K562 (cell line): ENCODE data around the gene PITPNM3. TPM values are rescaled to one million over a fixed set of nuclear protein-coding genes. Genes with fewer than 3 reads are reported as not detected.

ENCODE experiments used
- ATAC-seq: fragments of 200-7000 bp; cut with Tn5 transposase; 3 replicates; pipeline ENCODE4 v1.9.1; 2020; ENCODE audit warnings: moderate library complexity
- BruUV-seq: library from RNA; stranded (reverse); fragments of 400-500 nt; replicated peaks from 2 replicates; lab custom pipeline; 2021; lab: Mats Ljungman, UMichigan
- CTCF ChIA-PET: fragments of 300-600 bp; formaldehyde crosslinking; extraction: SDS; loops from one replicate; lab custom pipeline; 2021; ENCODE audit warnings: low intra/inter-chr PET ratio; lab: Yijun Ruan, JAX
- POLR2A ChIA-PET: fragments of 300-600, 350-650 bp; sonication (Branson Sonifier 250); formaldehyde crosslinking; extraction: SDS; loops from one replicate; lab custom pipeline; 2021; ENCODE audit warnings: antibody characterized with exemption, inconsistent platforms; lab: Yijun Ruan, JAX
- DNase-seq, 4 experiments: peaks; one replicate each; pipeline versions ENCODE4 v3.0.0 to v3.0.0-alpha.2; 2011 to 2018; ENCODE audit warnings: low spot score in 3 of 4, mixed read lengths in 3 of 4; ENCODE audit errors: extremely low read depth in 1 of 4
- FAIRE-seq: peaks from 2 replicates; lab custom pipeline; 2011; peaks lifted over from hg19 to GRCh38; lab: Jason Lieb, UNC
- H2AFZ ChIP-seq: 2 replicates; pipeline ENCODE4 v1.6.0; 2011; ENCODE audit warnings: low read depth, low read length, control low read depth, inconsistent platforms
- H3K27ac ChIP-seq: fragments of 200-600 bp; 3 replicates; pipeline ENCODE4 v1.8.0; 2011; ENCODE audit warnings: low read depth, mild to moderate bottlenecking, control low read depth, inconsistent platforms, low read length, moderate library complexity, mixed read lengths; ENCODE audit errors: extremely low read depth
- H3K27me3 ChIP-seq, 2 experiments: fragments of 300-600 bp in 1 of 2; 2 replicates in 1 of 2; 3 replicates in 1 of 2; pipeline versions ENCODE4 v1.6.0 to v1.8.0; 2011; ENCODE audit warnings: inconsistent platforms in 2 of 2, low read length in 2 of 2, mild to moderate bottlenecking in 1 of 2, mixed read lengths in 1 of 2, moderate library complexity in 1 of 2; ENCODE audit not compliant: control insufficient read depth in 2 of 2, insufficient read depth in 2 of 2
- H3K36me3 ChIP-seq: fragments of 300-600 bp; 3 replicates; pipeline ENCODE4 v1.8.0; 2011; ENCODE audit warnings: mild to moderate bottlenecking, low read length, inconsistent platforms; ENCODE audit not compliant: control insufficient read depth, insufficient read depth
- H3K4me1 ChIP-seq, 2 experiments: fragments of 200-600 bp in 1 of 2; replicated peaks in 1 of 2; 2 replicates in 1 of 2; 3 replicates in 1 of 2; pipeline versions ENCODE4 v1.5.1 to v1.8.0; 2011; ENCODE audit warnings: inconsistent platforms in 2 of 2, low read length in 2 of 2, mild to moderate bottlenecking in 1 of 2, mixed read lengths in 1 of 2, moderate library complexity in 1 of 2; ENCODE audit not compliant: control insufficient read depth in 2 of 2, insufficient read depth in 2 of 2
- H3K4me2 ChIP-seq: 2 replicates; pipeline ENCODE4 v1.6.1; 2011; ENCODE audit warnings: low read length, control low read depth, inconsistent platforms, mixed read lengths; ENCODE audit not compliant: insufficient read depth
- H3K4me3 ChIP-seq: fragments of 200-600 bp; sonication (generic), shearing (Covaris generic); 2 replicates; pipeline ENCODE4 v1.5.1; 2016; ENCODE audit warnings: control low read depth, inconsistent platforms
- H3K79me2 ChIP-seq: fragments of 200-600 bp; 3 replicates; pipeline ENCODE4 v1.8.0; 2011; ENCODE audit warnings: low read length, inconsistent platforms; ENCODE audit not compliant: control insufficient read depth, insufficient read depth
- H3K9ac ChIP-seq, 2 experiments: 2 replicates each; pipeline versions ENCODE4 v1.6.0 to v1.6.1; 2011; ENCODE audit warnings: low read depth in 2 of 2, low read length in 2 of 2, control low read depth in 1 of 2, inconsistent platforms in 1 of 2, mild to moderate bottlenecking in 1 of 2, mixed read lengths in 1 of 2; ENCODE audit not compliant: insufficient read depth in 1 of 2
- H3K9me1 ChIP-seq: one replicate; pipeline ENCODE4 v1.6.0; 2011; ENCODE audit warnings: inconsistent platforms, mild to moderate bottlenecking, low read length, moderate library complexity; ENCODE audit not compliant: control insufficient read depth, insufficient read depth
- H3K9me3 ChIP-seq: replicated peaks from 2 replicates; pipeline ENCODE4 v1.5.1; 2011; ENCODE audit warnings: low read depth, low read length, inconsistent platforms; ENCODE audit not compliant: control insufficient read depth, insufficient read depth
- H4K20me1 ChIP-seq: replicated peaks from 2 replicates; pipeline ENCODE4 v1.6.1; 2011; ENCODE audit warnings: low read length, inconsistent platforms, mixed read lengths; ENCODE audit not compliant: control insufficient read depth, insufficient read depth
- BRCA1 ChIP-seq, 2 experiments: fragments of 450-650 bp in 1 of 2; sonication (generic) in 1 of 2; formaldehyde crosslinking in 1 of 2; IDR thresholded peaks; 2 replicates each; pipeline versions ENCODE4 v1.5.0 to v1.6.1; 2017 to 2020; ENCODE audit warnings: mild to moderate bottlenecking in 1 of 2, missing genetic modification reagents in 1 of 2
- GTF3C2 ChIP-seq: IDR thresholded peaks from 3 replicates; pipeline ENCODE4 v1.6.1; 2011; ENCODE audit warnings: borderline replicate concordance, mild to moderate bottlenecking, moderate library complexity; ENCODE audit not compliant: insufficient read length; ENCODE audit errors: extremely low read depth
- NR1H2 ChIP-seq: sonication (generic); formaldehyde crosslinking; IDR thresholded peaks from 2 replicates; pipeline ENCODE4 v1.4.0; 2020; ENCODE audit warnings: mild to moderate bottlenecking, missing genetic modification reagents
- NR2F6 ChIP-seq: fragments of 450-650 bp; formaldehyde crosslinking; IDR thresholded peaks from 2 replicates; pipeline ENCODE4 v1.4.0; 2020; ENCODE audit warnings: mild to moderate bottlenecking
- ZNF133 ChIP-seq: fragments of 250-450 bp; sonication (Bioruptor Pico); IDR thresholded peaks from 2 replicates; pipeline ENCODE4 v1.4.0; 2020; ENCODE audit warnings: mild to moderate bottlenecking
- WGBS: fragments of 100-300 bp; shearing (Covaris generic); methylation state at CpG from one replicate; pipeline ENCODE4 v1.1.6; 2016; ENCODE audit warnings: low coverage, mixed read lengths; ENCODE audit not compliant: insufficient coverage; ENCODE audit errors: missing lambda C conversion rate; 5-methylcytosine and 5-hydroxymethylcytosine counted together
- in situ Hi-C: fragments of 300-500 bp; cut with MboI; formaldehyde crosslinking; loops from 4 replicates; pipeline ENCODE4 v1.15.0; 2018; ENCODE audit warnings: inconsistent platforms, mixed read lengths
- intact Hi-C: fragments of 100-400 bp; cut with micrococcal nuclease; formaldehyde crosslinking; loops from 2 replicates; pipeline ENCODE4 v1.14.2; 2022
- polyA plus RNA-seq, 8 experiments: library from polyadenylated mRNA; depleted of rRNA in 4 of 8; stranded (reverse) in 5 of 8; unstranded in 3 of 8; fragments of >200 nt; fragmentation: Nextera tagmentation in 2 of 8; fragmentation: Illumina TruSeq in 1 of 8; extraction: Ambion mirVana in 2 of 8; extraction: Trizol in 1 of 8; gene quantifications; 2 replicates each; pipeline versions ENCODE4 v1.2.1 to v1.2.3, GENCODE V29; 2011 to 2014; ENCODE audit warnings: inconsistent platforms in 1 of 8, missing spikeins in 1 of 8
- total RNA-seq, 7 experiments: library from RNA; depleted of rRNA in 6 of 7; stranded (reverse); fragments of >200 nt in 6 of 7; fragmentation: Illumina TruSeq in 2 of 7; extraction: Trizol in 2 of 7; gene quantifications; 2 replicates each; pipeline versions ENCODE4 v1.2.1 to v1.2.3, GENCODE V29; 2011 to 2021; ENCODE audit warnings: low replicate concordance in 1 of 7
- TF ChIP-seq, protein P1 (sequence below): fragments of 450-650 bp; IDR thresholded peaks from 2 replicates; pipeline ENCODE4 v1.6.1; 2018; ENCODE audit not compliant: partially characterized antibody
- TF ChIP-seq, protein P2 (sequence below): sonication (generic); formaldehyde crosslinking; IDR thresholded peaks from 2 replicates; pipeline ENCODE4 v1.8.0; 2022; ENCODE audit warnings: mild to moderate bottlenecking, missing genetic modification reagents

The PITPNM3 gene
- total and polyA plus RNA-seq, 9 of the 15 experiments (the other 6 are each of a cell fraction or from before 2014, with no cell fraction given): 0.14 to 0.38 (median 0.22) TPM; not detected in 2

GRCh38 chr17:6532441-6532885 lies 23.9 kb downstream of the PITPNM3 start:
- Histone ChIP-seq H2AFZ (no peak overlapping the region), H3K27me3 (peaks cover 0 to 15% of the 10 kb centered on the region in 2 experiments; a peak in 1 of 5 replicates), H3K9ac (no peak overlapping the region), H3K9me3 (no peaks in the 10 kb centered on the region), H3K4me3 (no peak overlapping the region), H3K79me2 (no peaks in the 10 kb centered on the region), H4K20me1 (no peaks in the 10 kb centered on the region), H3K27ac (no peak overlapping the region), H3K36me3 (no peaks in the 10 kb centered on the region), H3K4me2 (no peak overlapping the region), H3K4me1 (no peaks in the 10 kb centered on the region), H3K9me1 (no peaks in the 10 kb centered on the region)
- ChIA-PET CTCF (no interaction called here), POLR2A (no interaction called here)
- no TSS peak for BruUV-seq
- intact Hi-C loops (no loop called here), in situ Hi-C loops (no loop called here)
- ATAC-seq (no peak), DNase-seq (no peak), FAIRE-seq (no peak)
- 3% methylated on average over 5 of the region's 5 CpGs for WGBS
- TF ChIP-seq BRCA1 (IDR thresholded peaks at IDR 0.05): no peak
- TF ChIP-seq BRCA1 (CRISPR knock-in tag; IDR thresholded peaks at IDR 0.05): no peak
- TF ChIP-seq, protein P1, sequence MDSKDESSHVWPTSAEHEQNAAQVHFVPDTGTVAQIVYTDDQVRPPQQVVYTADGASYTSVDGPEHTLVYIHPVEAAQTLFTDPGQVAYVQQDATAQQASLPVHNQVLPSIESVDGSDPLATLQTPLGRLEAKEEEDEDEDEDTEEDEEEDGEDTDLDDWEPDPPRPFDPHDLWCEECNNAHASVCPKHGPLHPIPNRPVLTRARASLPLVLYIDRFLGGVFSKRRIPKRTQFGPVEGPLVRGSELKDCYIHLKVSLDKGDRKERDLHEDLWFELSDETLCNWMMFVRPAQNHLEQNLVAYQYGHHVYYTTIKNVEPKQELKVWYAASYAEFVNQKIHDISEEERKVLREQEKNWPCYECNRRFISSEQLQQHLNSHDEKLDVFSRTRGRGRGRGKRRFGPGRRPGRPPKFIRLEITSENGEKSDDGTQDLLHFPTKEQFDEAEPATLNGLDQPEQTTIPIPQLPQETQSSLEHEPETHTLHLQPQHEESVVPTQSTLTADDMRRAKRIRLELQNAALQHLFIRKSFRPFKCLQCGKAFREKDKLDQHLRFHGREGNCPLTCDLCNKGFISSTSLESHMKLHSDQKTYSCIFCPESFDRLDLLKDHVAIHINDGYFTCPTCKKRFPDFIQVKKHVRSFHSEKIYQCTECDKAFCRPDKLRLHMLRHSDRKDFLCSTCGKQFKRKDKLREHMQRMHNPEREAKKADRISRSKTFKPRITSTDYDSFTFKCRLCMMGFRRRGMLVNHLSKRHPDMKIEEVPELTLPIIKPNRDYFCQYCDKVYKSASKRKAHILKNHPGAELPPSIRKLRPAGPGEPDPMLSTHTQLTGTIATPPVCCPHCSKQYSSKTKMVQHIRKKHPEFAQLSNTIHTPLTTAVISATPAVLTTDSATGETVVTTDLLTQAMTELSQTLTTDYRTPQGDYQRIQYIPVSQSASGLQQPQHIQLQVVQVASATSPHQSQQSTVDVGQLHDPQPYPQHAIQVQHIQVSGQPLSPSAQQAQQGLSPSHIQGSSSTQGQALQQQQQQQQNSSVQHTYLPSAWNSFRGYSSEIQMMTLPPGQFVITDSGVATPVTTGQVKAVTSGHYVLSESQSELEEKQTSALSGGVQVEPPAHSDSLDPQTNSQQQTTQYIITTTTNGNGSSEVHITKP: no peak
- no peak for TF ChIP-seq NR1H2 (CRISPR knock-in tag)
- no peak for TF ChIP-seq ZNF133 (CRISPR knock-in tag)
- no peak for TF ChIP-seq NR2F6 (CRISPR knock-in tag)
- TF ChIP-seq, protein P2, sequence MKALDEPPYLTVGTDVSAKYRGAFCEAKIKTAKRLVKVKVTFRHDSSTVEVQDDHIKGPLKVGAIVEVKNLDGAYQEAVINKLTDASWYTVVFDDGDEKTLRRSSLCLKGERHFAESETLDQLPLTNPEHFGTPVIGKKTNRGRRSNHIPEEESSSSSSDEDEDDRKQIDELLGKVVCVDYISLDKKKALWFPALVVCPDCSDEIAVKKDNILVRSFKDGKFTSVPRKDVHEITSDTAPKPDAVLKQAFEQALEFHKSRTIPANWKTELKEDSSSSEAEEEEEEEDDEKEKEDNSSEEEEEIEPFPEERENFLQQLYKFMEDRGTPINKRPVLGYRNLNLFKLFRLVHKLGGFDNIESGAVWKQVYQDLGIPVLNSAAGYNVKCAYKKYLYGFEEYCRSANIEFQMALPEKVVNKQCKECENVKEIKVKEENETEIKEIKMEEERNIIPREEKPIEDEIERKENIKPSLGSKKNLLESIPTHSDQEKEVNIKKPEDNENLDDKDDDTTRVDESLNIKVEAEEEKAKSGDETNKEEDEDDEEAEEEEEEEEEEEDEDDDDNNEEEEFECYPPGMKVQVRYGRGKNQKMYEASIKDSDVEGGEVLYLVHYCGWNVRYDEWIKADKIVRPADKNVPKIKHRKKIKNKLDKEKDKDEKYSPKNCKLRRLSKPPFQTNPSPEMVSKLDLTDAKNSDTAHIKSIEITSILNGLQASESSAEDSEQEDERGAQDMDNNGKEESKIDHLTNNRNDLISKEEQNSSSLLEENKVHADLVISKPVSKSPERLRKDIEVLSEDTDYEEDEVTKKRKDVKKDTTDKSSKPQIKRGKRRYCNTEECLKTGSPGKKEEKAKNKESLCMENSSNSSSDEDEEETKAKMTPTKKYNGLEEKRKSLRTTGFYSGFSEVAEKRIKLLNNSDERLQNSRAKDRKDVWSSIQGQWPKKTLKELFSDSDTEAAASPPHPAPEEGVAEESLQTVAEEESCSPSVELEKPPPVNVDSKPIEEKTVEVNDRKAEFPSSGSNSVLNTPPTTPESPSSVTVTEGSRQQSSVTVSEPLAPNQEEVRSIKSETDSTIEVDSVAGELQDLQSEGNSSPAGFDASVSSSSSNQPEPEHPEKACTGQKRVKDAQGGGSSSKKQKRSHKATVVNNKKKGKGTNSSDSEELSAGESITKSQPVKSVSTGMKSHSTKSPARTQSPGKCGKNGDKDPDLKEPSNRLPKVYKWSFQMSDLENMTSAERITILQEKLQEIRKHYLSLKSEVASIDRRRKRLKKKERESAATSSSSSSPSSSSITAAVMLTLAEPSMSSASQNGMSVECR (CRISPR knock-in tag): no peak
- TF ChIP-seq GTF3C2: no peak
